NCI-H1417 treated with DMSO at 0.1 percent for 48 hours (cell line): ENCODE results near the gene GAGE12J.
"Not testable (repeated sequence)": the region's sequence is repeated elsewhere in the genome, so short reads cannot be mapped to it uniquely, and the experiment has no call there.

Experiments used
- DNase-seq: peaks from one replicate; lab custom pipeline; 2025; lab: John Stamatoyannopoulos, UW

GAGE12J gene

GRCh38 chrX:49321737-49322136, at the start of gene GAGE12J:
Gene GAGE12J, plus strand, starts transcription at chrX:49322037. Its CDS starts 1,157 bp downstream, at chrX:49323194.
- not testable (repeated sequence) for DNase-seq

- DNase-seq: no peak
Observed at GRCh38 chrX:49272421-49272820, 49.4 kb upstream of the GAGE12J start.

- no peak for DNase-seq
Observed at GRCh38 chrX:49273181-49273727, 48.6 kb upstream of the GAGE12J start.

GRCh38 chrX:49276207-49276606, 45.6 kb upstream of the GAGE12J start:
- no peak for DNase-seq

- no peak for DNase-seq
Observed at GRCh38 chrX:49276671-49277534, 44.9 kb upstream of the GAGE12J start.

GRCh38 chrX:49277535-49277830, 44.4 kb upstream of the GAGE12J start:
- no peak for DNase-seq

GRCh38 chrX:49278081-49278480, 43.8 kb upstream of the GAGE12J start:
- DNase-seq: no peak

GRCh38 chrX:49282647-49283011, 39.2 kb upstream of the GAGE12J start:
- DNase-seq: no peak

- DNase-seq: no peak
Observed at GRCh38 chrX:49284212-49284611, 37.6 kb upstream of the GAGE12J start.

GRCh38 chrX:49286136-49286535, 35.7 kb upstream of the GAGE12J start:
- DNase-seq: no peak

GRCh38 chrX:49286581-49286980, 35.3 kb upstream of the GAGE12J start:
- no peak for DNase-seq

GRCh38 chrX:49287665-49288064, 34.2 kb upstream of the GAGE12J start:
- DNase-seq: no peak

GRCh38 chrX:49290215-49290614, 31.6 kb upstream of the GAGE12J start:
- DNase-seq: no peak

- DNase-seq: no peak
Observed at GRCh38 chrX:49291615-49292337, 30.1 kb upstream of the GAGE12J start.

GRCh38 chrX:49292400-49293362, 29.2 kb upstream of the GAGE12J start:
- no peak for DNase-seq

- DNase-seq: not testable (repeated sequence)
Observed at GRCh38 chrX:49299293-49299692, 22.5 kb upstream of the GAGE12J start.

- DNase-seq: no peak
Observed at GRCh38 chrX:49300703-49301102, 21.1 kb upstream of the GAGE12J start.

- no peak for DNase-seq
Observed at GRCh38 chrX:49303346-49303745, 18.5 kb upstream of the GAGE12J start, which contains the start of gene GAGE10. Gene GAGE10, plus strand, starts transcription at chrX:49303646. Its CDS starts 1,214 bp downstream, at chrX:49304860.

GRCh38 chrX:49307775-49308174, 14.1 kb upstream of the GAGE12J start:
- not testable (repeated sequence) for DNase-seq

GRCh38 chrX:49308604-49309269, 13.1 kb upstream of the GAGE12J start:
- DNase-seq: no peak

GRCh38 chrX:49309401-49309981, 12.3 kb upstream of the GAGE12J start:
- no peak for DNase-seq
